ENCODE data around the gene SKAP1.
A peak's percentile ranks its signal among the peaks of the same experiment; 100 is the strongest.

The SKAP1 gene

DNA sequence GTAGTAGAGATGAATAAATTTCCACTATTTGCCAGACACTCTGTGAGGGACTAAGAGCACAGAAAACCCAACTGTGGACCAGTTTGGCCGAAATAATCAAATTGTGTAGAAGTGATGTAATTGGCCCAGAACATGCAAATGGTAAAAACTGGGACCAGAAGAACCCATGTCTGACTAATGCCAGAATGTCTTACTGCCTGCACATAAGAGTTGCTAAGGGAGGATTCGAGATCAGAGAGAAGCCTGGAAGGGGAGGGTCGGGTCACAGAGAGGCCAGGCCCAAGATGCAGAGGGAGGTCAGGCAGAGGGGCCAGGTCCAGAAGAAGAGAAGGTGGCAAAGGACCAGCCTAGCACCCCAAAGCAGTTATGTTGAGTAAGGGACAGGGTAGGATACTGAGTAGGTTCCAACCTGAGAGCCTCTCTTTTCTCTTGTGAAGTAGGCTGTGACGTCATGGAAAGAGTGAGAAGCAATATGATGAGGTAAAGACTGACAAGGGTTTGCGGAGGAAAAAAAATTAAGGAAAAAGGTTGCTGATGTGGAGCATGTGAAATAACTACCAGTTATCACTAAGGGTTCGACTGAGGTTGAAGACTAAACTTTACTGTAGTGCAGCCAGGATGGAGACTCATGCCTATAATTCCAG, 53.2 kb downstream of the SKAP1 start:
- Histone ChIP-seq H3K27me3 (ENCODE audit: insufficient read depth, low read length, poor library complexity, severe bottlenecking) (no peaks in the 10 kb centered on the region), H3K4me1 (ENCODE audit: insufficient read depth, low read length, poor library complexity, severe bottlenecking) (peaks cover 42% of the 10 kb centered on the region), H3K4me2 (ENCODE audit: low read depth, low read length, poor library complexity, severe bottlenecking) (no peak overlapping the region), H3K79me2 (ENCODE audit: insufficient read depth, low read length) (no peaks in the 10 kb centered on the region), H3K9me2 (replicated peaks; ENCODE audit: low read depth, low read length) (no peaks in the 10 kb centered on the region), H2AFZ (ENCODE audit: low read length) (no peak overlapping the region), H3K9me3 (ENCODE audit: insufficient read depth, low read depth, low read length) (no peaks in the 10 kb centered on the region), H3K4me3 (ENCODE audit: low read length, poor library complexity, severe bottlenecking) (no peak overlapping the region), H3K36me3 (ENCODE audit: insufficient read depth, low read length) (no peaks in the 10 kb centered on the region), H3K9ac (ENCODE audit: low read depth, low read length, poor library complexity, severe bottlenecking) (no peak overlapping the region), H4K20me1 (ENCODE audit: insufficient read depth, low read length, poor library complexity, severe bottlenecking) (no peaks in the 10 kb centered on the region), H3F3A (ENCODE audit: low read depth) (no peaks in the 10 kb centered on the region)
- TF ChIP-seq EZH2phosphoT487 (IDR thresholded peaks at IDR 0.05; ENCODE audit: borderline replicate concordance), result no peak
- TF ChIP-seq, protein P1, sequence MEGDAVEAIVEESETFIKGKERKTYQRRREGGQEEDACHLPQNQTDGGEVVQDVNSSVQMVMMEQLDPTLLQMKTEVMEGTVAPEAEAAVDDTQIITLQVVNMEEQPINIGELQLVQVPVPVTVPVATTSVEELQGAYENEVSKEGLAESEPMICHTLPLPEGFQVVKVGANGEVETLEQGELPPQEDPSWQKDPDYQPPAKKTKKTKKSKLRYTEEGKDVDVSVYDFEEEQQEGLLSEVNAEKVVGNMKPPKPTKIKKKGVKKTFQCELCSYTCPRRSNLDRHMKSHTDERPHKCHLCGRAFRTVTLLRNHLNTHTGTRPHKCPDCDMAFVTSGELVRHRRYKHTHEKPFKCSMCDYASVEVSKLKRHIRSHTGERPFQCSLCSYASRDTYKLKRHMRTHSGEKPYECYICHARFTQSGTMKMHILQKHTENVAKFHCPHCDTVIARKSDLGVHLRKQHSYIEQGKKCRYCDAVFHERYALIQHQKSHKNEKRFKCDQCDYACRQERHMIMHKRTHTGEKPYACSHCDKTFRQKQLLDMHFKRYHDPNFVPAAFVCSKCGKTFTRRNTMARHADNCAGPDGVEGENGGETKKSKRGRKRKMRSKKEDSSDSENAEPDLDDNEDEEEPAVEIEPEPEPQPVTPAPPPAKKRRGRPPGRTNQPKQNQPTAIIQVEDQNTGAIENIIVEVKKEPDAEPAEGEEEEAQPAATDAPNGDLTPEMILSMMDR (conservative IDR thresholded peaks at IDR 0.05; ENCODE audit: low read length), result no peak

- Histone ChIP-seq H3K4me1 (ENCODE audit: insufficient read depth, low read length, poor library complexity, severe bottlenecking) (peaks cover 42% of the 10 kb centered on the region), H3K4me3 (ENCODE audit: low read length, poor library complexity, severe bottlenecking) (no peak overlapping the region), H3F3A (ENCODE audit: low read depth) (no peaks in the 10 kb centered on the region), H3K27me3 (ENCODE audit: insufficient read depth, low read length, poor library complexity, severe bottlenecking) (no peaks in the 10 kb centered on the region), H3K9ac (ENCODE audit: low read depth, low read length, poor library complexity, severe bottlenecking) (no peak overlapping the region), H4K20me1 (ENCODE audit: insufficient read depth, low read length, poor library complexity, severe bottlenecking) (no peaks in the 10 kb centered on the region), H3K9me3 (ENCODE audit: insufficient read depth, low read depth, low read length) (no peaks in the 10 kb centered on the region), H3K9me2 (replicated peaks; ENCODE audit: low read depth, low read length) (no peaks in the 10 kb centered on the region), H3K79me2 (ENCODE audit: insufficient read depth, low read length) (no peaks in the 10 kb centered on the region), H2AFZ (ENCODE audit: low read length) (no peak overlapping the region), H3K4me2 (ENCODE audit: low read depth, low read length, poor library complexity, severe bottlenecking) (no peak overlapping the region), H3K36me3 (ENCODE audit: insufficient read depth, low read length) (no peaks in the 10 kb centered on the region)
- TF ChIP-seq, protein P1 (conservative IDR thresholded peaks at IDR 0.05; ENCODE audit: low read length), result no peak
- no peak for TF ChIP-seq EZH2phosphoT487 (IDR thresholded peaks at IDR 0.05; ENCODE audit: borderline replicate concordance)
Observed at GRCh38 chr17:48375356-48375755, 54.7 kb downstream of the SKAP1 start.

DNA sequence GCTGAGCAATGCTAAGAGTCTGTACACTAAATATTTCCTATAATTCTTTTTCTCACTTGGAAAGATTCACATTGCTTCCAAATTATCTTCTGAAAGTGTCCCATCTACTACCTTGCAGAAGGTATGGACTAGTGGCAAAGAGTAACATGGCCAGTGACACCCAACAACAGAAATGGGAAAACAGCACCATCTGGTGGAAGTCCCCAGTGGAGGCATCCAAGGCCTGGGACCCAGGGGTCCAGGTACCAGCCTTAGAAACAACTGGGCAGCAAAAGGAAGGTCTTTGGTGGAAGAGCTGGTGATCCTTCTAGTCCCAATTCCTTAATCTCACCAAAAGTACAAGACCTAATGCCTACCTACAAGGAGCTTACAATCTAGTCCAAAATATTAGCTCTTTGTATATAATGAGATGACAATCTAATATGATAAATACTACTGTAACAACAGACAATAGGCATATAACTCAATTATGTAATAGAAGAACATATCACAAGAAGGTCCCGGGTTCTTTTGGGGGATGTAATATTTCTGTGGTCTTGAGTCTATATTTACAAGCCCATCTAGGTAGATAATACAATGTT, 55.3 kb downstream of the SKAP1 start:
- H3K27me3 ChIP-seq (ENCODE audit: insufficient read depth, low read length, poor library complexity, severe bottlenecking), result no peaks in the 10 kb centered on the region
- no peaks in the 10 kb centered on the region for H3F3A ChIP-seq (ENCODE audit: low read depth)
- H3K9ac ChIP-seq (ENCODE audit: low read depth, low read length, poor library complexity, severe bottlenecking), result no peak overlapping the region
- H3K79me2 ChIP-seq (ENCODE audit: insufficient read depth, low read length), result no peaks in the 10 kb centered on the region
- H2AFZ ChIP-seq (ENCODE audit: low read length), result no peak overlapping the region
- H3K4me1 ChIP-seq (ENCODE audit: insufficient read depth, low read length, poor library complexity, severe bottlenecking), result peaks cover 42% of the 10 kb centered on the region
- H4K20me1 ChIP-seq (ENCODE audit: insufficient read depth, low read length, poor library complexity, severe bottlenecking), result no peaks in the 10 kb centered on the region
- H3K36me3 ChIP-seq (ENCODE audit: insufficient read depth, low read length), result no peaks in the 10 kb centered on the region
- H3K9me3 ChIP-seq (ENCODE audit: insufficient read depth, low read depth, low read length), result no peaks in the 10 kb centered on the region
- no peak overlapping the region for H3K4me3 ChIP-seq (ENCODE audit: low read length, poor library complexity, severe bottlenecking)
- no peak for TF ChIP-seq EZH2phosphoT487 (IDR thresholded peaks at IDR 0.05; ENCODE audit: borderline replicate concordance)
- TF ChIP-seq, protein P1 (conservative IDR thresholded peaks at IDR 0.05; ENCODE audit: low read length), result peak; percentile 95
- no peak overlapping the region for H3K4me2 ChIP-seq (ENCODE audit: low read depth, low read length, poor library complexity, severe bottlenecking)
- no peaks in the 10 kb centered on the region for H3K9me2 ChIP-seq (replicated peaks; ENCODE audit: low read depth, low read length)
